ENCODE data around the gene PGAP6. TPM values are rescaled to one million over a fixed set of nuclear protein-coding genes. Genes with fewer than 3 reads are reported as not detected.
"Not testable (repeated sequence)": the region's sequence is repeated elsewhere in the genome, so short reads cannot be mapped to it uniquely, and the experiment has no call there.

The PGAP6 gene
- total RNA-seq, 3 donors from 2014 or later, result 24.5 to 49.5 (median 36.7) TPM

- intact Hi-C loops (cut with DNase I; ENCODE audit: low total_unique reads), result no loop called here
- DNase-seq (ENCODE audit: low spot score in 2 of 2), result no peak
- Histone ChIP-seq H3K4me3 (no peak overlapping the region), H3K36me3 (no peaks in the 10 kb centered on the region), H3K27ac (no peak overlapping the region), H3K27me3 (no peaks in the 10 kb centered on the region), H3K9me3 (no peaks in the 10 kb centered on the region), H3K4me1 (no peaks in the 10 kb centered on the region)
- TF ChIP-seq CTCF (IDR thresholded peaks at IDR 0.05), result no peak
These were observed 10.8 kb upstream of the PGAP6 start for GRCh38 chr16:392450-393030.

- H3K36me3 ChIP-seq, result no peaks in the 10 kb centered on the region
- TF ChIP-seq CTCF (IDR thresholded peaks at IDR 0.05), result peak in 2 of 3 donors; percentile 46 to 57
- no peak for TF ChIP-seq POLR2AphosphoS5 (IDR thresholded peaks at IDR 0.05)
- TF ChIP-seq POLR2A (IDR thresholded peaks at IDR 0.05), result no peak
- no peak overlapping the region for H3K27ac ChIP-seq
- H3K4me3 ChIP-seq, result no peak overlapping the region
- intact Hi-C loops (cut with DNase I; ENCODE audit: low total_unique reads), result no loop called here
- no peaks in the 10 kb centered on the region for H3K27me3 ChIP-seq
- DNase-seq (ENCODE audit: low spot score in 2 of 2), result no peak
- H3K9me3 ChIP-seq, result no peaks in the 10 kb centered on the region
- H3K4me1 ChIP-seq, result no peaks in the 10 kb centered on the region
These were observed 10.1 kb upstream of the PGAP6 start for GRCh38 chr16:391885-392335.

DNA sequence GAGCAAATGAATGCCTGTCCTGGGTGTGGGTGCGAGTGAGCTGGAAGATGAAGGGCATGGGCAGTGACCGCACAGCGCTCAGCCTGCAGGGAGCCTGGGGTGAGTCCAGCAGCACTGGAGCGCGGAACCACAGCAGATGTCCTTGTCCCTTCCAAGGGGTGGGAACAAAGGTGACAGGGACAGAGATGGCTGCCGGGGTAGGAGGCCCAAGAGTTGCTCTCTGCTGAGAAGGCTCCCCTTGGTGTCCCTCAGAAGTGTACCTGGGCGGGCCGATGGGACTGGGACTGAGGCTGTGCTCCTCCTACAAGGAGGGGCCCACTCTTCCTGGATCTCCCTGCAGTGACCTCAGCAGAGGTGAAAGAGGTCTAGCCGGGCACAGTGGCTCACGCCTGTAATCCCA, 7.6 kb upstream of the PGAP6 start:
- Histone ChIP-seq H3K4me1 (no peaks in the 10 kb centered on the region), H3K9me3 (no peaks in the 10 kb centered on the region), H3K27me3 (no peaks in the 10 kb centered on the region), H3K4me3 (no peak overlapping the region), H3K36me3 (no peaks in the 10 kb centered on the region), H3K27ac (no peak overlapping the region)
- DNase-seq (ENCODE audit: low spot score in 2 of 2), result no peak
- intact Hi-C loops (cut with DNase I; ENCODE audit: low total_unique reads), result no loop called here
- no peak for TF ChIP-seq POLR2AphosphoS5 (IDR thresholded peaks at IDR 0.05)
- no peak for TF ChIP-seq CTCF (IDR thresholded peaks at IDR 0.05)
- TF ChIP-seq POLR2A (IDR thresholded peaks at IDR 0.05), result no peak

DNA sequence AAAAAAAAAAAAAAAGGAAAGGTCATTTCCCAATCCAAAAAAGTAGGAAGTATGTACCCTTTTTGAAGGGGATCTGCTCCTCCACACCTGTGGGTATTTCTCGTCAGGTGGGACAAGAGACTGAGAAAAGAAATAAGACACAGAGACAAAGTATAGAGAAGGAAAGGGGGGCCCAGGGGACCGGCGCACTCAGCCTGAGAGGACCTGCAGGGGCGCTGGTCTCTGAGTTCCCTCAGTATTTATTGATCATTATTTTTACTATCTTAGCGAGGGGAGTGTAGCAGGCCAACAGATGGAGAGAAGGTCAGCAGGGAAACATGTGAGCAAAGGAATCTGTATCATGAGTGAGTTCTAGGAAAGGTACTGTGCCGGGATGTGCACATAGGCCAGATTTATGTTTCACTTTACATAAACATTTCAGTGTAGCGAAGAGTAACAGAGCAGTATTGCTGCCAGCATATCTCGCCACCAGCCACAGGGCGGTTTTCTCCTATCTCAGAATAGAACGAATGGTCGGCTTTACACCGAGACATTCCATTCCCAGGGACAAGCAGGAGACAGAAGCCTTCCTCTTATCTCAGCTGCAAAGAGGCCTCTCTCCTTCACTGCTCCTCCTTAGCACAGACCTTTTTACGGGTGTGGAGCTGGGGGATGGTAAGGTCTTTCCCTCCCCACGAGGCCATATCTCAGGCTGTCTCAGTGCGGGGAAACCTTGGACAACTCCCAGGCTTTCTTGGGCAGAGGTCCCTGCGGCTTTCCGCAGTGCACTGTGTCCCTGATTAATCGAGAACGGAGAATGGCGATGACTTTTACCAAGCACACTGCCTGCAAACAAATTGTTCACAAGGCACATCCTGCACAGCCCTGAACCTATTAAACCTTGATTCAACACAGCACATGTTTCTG, 6.2 kb upstream of the PGAP6 start:
- H3K27me3 ChIP-seq; H3K27ac ChIP-seq; intact Hi-C loops (cut with DNase I; ENCODE audit: low total_unique reads); DNase-seq (ENCODE audit: low spot score in 2 of 2); H3K4me1 ChIP-seq; H3K9me3 ChIP-seq; H3K36me3 ChIP-seq; H3K4me3 ChIP-seq: not testable (repeated sequence)

- TF ChIP-seq POLR2A (IDR thresholded peaks at IDR 0.05) (no peak), CTCF (IDR thresholded peaks at IDR 0.05) (no peak), POLR2AphosphoS5 (IDR thresholded peaks at IDR 0.05) (peak in 1 of 3 donors; percentile 24)
- peak overlapping the region; percentile 30 to 75 for H3K27ac ChIP-seq
- no peaks in the 10 kb centered on the region for H3K9me3 ChIP-seq
- no peaks in the 10 kb centered on the region for H3K36me3 ChIP-seq
- no peak overlapping the region for H3K4me3 ChIP-seq
- no peaks in the 10 kb centered on the region for H3K4me1 ChIP-seq
- H3K27me3 ChIP-seq, result no peaks in the 10 kb centered on the region
- DNase-seq (ENCODE audit: low spot score in 2 of 2), result peak in 1 of 2 donors; percentile 73
- intact Hi-C loops (cut with DNase I; ENCODE audit: low total_unique reads), result no loop called here
These were observed 4.9 kb upstream of the PGAP6 start for GRCh38 chr16:386641-387156.

All from breast epithelium (tissue), 4 donors.